Keratinocyte (primary cell): Measurements from ENCODE around the gene CCBE1. TPM values are rescaled to one million over a fixed set of nuclear protein-coding genes. Genes with fewer than 3 reads are reported as not detected.
"Not testable (repeated sequence)": the region's sequence is repeated elsewhere in the genome, so short reads cannot be mapped to it uniquely, and the experiment has no call there.

Experiments
- DNase-seq: peaks from one replicate; pipeline ENCODE4 v3.0.0-alpha.2; 2011; ENCODE audit warnings: low read depth, missing footprints, low spot score
- FAIRE-seq: peaks from 2 replicates; lab custom pipeline; 2011; peaks lifted over from hg19 to GRCh38; lab: Jason Lieb, UNC
- H2AFZ ChIP-seq: 2 replicates; pipeline ENCODE4 v1.6.0; 2012; ENCODE audit warnings: low read length, control low read depth, inconsistent platforms; ENCODE audit not compliant: control insufficient read depth
- H3K27ac ChIP-seq: 2 replicates; pipeline ENCODE4 v1.5.1; 2011; ENCODE audit warnings: low read length; ENCODE audit not compliant: control insufficient read depth, insufficient read depth
- H3K27me3 ChIP-seq: 3 replicates; pipeline ENCODE4 v1.6.0; 2011; ENCODE audit warnings: low read length; ENCODE audit not compliant: control insufficient read depth, insufficient read depth; ENCODE audit errors: extremely low read depth
- H3K36me3 ChIP-seq, 2 experiments: 2 replicates in 1 of 2; 3 replicates in 1 of 2; pipeline ENCODE4 v1.5.1; 2011; ENCODE audit warnings: low read length in 2 of 2, mild to moderate bottlenecking in 1 of 2; ENCODE audit not compliant: control insufficient read depth in 2 of 2, insufficient read depth in 2 of 2; ENCODE audit errors: extremely low read depth in 1 of 2
- H3K4me1 ChIP-seq: 3 replicates; pipeline ENCODE4 v1.5.1; 2011; ENCODE audit warnings: low read length; ENCODE audit not compliant: control insufficient read depth, insufficient read depth; ENCODE audit errors: extremely low read depth
- H3K4me2 ChIP-seq: 3 replicates; pipeline ENCODE4 v1.6.0; 2011; ENCODE audit warnings: low read depth, low read length; ENCODE audit not compliant: control insufficient read depth, insufficient read depth; ENCODE audit errors: extremely low read depth
- H3K4me3 ChIP-seq, 3 experiments: fragments of 200-600 bp in 1 of 3; sonication (generic) in 1 of 3; 2 replicates in 2 of 3; 3 replicates in 1 of 3; pipeline ENCODE4 v1.5.1; 2011 to 2016; ENCODE audit warnings: low read length in 3 of 3, mild to moderate bottlenecking in 3 of 3, control low read depth in 2 of 3, inconsistent platforms in 1 of 3, low read depth in 1 of 3, mixed read lengths in 1 of 3, mixed run types in 1 of 3, moderate library complexity in 1 of 3; ENCODE audit not compliant: control insufficient read depth in 2 of 3, insufficient read depth in 2 of 3; ENCODE audit errors: extremely low read depth in 1 of 3
- H3K79me2 ChIP-seq: 2 replicates; pipeline ENCODE4 v1.6.0; 2012; ENCODE audit warnings: low read length; ENCODE audit not compliant: control insufficient read depth, insufficient read depth
- H3K9ac ChIP-seq: 3 replicates; pipeline ENCODE4 v1.6.0; 2011; ENCODE audit warnings: low read length; ENCODE audit not compliant: control insufficient read depth, insufficient read depth; ENCODE audit errors: extremely low read depth
- H3K9me1 ChIP-seq: 3 replicates; pipeline ENCODE4 v1.6.0; 2011; ENCODE audit warnings: low read length; ENCODE audit not compliant: control insufficient read depth, insufficient read depth; ENCODE audit errors: extremely low read depth
- H3K9me3 ChIP-seq: 2 replicates; pipeline ENCODE4 v1.5.1; 2012; ENCODE audit warnings: low read depth, low read length; ENCODE audit not compliant: control insufficient read depth
- H4K20me1 ChIP-seq: 3 replicates; pipeline ENCODE4 v1.6.0; 2011; ENCODE audit warnings: low read length; ENCODE audit not compliant: control insufficient read depth, insufficient read depth; ENCODE audit errors: extremely low read depth
- EZH2 ChIP-seq: IDR thresholded peaks from one replicate; pipeline ENCODE4 v1.6.1; 2012; ENCODE audit warnings: inconsistent platforms, mild to moderate bottlenecking, low read length, moderate library complexity
- dilution Hi-C: fragments of 300-500 bp; cut with MboI; formaldehyde crosslinking; loops from one replicate; pipeline ENCODE4 v1.7.0; 2020; ENCODE audit warnings: low sequenced_read_pairs; ENCODE audit not compliant: extremely low pct_ligation_motif_present
- polyA plus RNA-seq, 5 experiments: library from polyadenylated mRNA; depleted of rRNA in 3 of 5; stranded (reverse) in 3 of 5; stranded (forward) in 1 of 5; unstranded in 1 of 5; fragments of >200 nt; gene quantifications; 1 replicate in 1 of 5; 2 replicates in 3 of 5; 3 replicates in 1 of 5; pipeline versions ENCODE4 v1.2.1 to v1.2.3, GENCODE V29; 2011 to 2012; ENCODE audit warnings: missing spikeins in 2 of 5, low read depth in 1 of 5, low replicate concordance in 1 of 5
- TF ChIP-seq, protein P1 (sequence below), 3 experiments: IDR thresholded peaks in 1 of 3; conservative IDR thresholded peaks in 1 of 3; optimal IDR thresholded peaks in 1 of 3; 2 replicates in 2 of 3; 3 replicates in 1 of 3; pipeline versions ENCODE3 to v1.5.1; 2011; ENCODE audit warnings: low read length in 3 of 3, mild to moderate bottlenecking in 3 of 3, moderate library complexity in 2 of 3, control low read depth in 1 of 3, inconsistent platforms in 1 of 3; ENCODE audit not compliant: insufficient read depth in 2 of 3; ENCODE audit errors: extremely low read depth in 1 of 3

CCBE1 gene
- polyA plus RNA-seq, 1 donor (not counting 4 experiments of a cell fraction or from before 2014, with no cell fraction given), result 20.1 TPM

DNA sequence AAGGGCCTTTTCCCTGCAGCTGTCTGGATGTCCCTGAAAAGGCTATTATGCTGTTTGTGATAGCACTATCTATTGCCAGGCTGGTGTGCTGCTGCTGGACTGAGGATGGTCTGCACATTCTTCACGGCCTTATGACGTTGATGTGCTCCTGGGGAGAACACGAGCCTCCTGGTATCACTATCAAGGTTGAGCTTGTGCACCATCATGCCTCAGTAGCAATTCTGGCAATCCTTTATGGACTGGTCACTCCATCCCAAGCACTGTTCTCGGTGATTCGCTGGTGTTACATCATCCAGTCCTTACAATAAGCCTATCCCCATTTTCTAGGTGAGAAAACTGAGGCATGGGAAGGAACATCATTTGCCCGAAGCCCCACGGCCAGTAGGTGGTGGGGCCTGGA lies 18.2 kb upstream of the CCBE1 start:
- H3K9me1 ChIP-seq, result no peaks in the 10 kb centered on the region
- FAIRE-seq, result peak; percentile 9
- dilution Hi-C loops, result no loop called here

DNA sequence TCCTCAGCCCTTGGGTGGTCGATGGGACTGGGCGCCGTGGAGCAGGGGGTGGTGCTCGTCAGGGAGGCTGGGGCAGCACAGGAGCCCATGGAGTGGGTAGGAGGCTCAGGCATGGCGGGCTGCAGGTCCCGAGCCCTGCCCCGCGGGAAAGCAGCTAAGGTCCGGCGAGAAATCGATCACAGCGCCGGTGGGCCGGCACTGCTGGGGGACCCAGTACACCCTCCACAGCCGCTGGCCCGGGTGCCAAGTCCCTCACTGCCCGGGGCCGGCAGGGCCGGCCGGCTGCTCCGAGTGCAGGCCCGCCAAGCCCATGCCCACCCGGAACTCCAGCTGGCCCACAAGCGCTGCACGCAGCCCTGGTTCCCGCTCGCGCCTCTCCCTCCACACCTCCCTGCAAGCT lies 16.9 kb upstream of the CCBE1 start:
- H3K9me1 ChIP-seq, H2AFZ ChIP-seq, H3K36me3 ChIP-seq, H4K20me1 ChIP-seq, H3K9ac ChIP-seq, H3K4me2 ChIP-seq, H3K9me3 ChIP-seq, H3K4me3 ChIP-seq, H3K27ac ChIP-seq, DNase-seq, H3K27me3 ChIP-seq, H3K79me2 ChIP-seq, FAIRE-seq, dilution Hi-C loops: not testable (repeated sequence)
- peaks cover 47% of the 10 kb centered on the region for H3K4me1 ChIP-seq

More for the DNA sequence above, 18.2 kb upstream of the CCBE1 start:
- no peaks in the 10 kb centered on the region for H3K79me2 ChIP-seq
- no peak overlapping the region for H3K4me3 ChIP-seq
- no peak overlapping the region for H3K9ac ChIP-seq
- no peak for DNase-seq
- peak overlapping the region; percentile 43 for H3K4me2 ChIP-seq
- H3K27ac ChIP-seq, result peak overlapping the region; percentile 50
- H3K4me1 ChIP-seq, result peaks cover 56% of the 10 kb centered on the region
- no peaks in the 10 kb centered on the region for H3K27me3 ChIP-seq
- H3K36me3 ChIP-seq, result no peaks in the 10 kb centered on the region
- H2AFZ ChIP-seq, result no peak overlapping the region
- H3K9me3 ChIP-seq, result no peaks in the 10 kb centered on the region
- no peaks in the 10 kb centered on the region for H4K20me1 ChIP-seq
- no peak for TF ChIP-seq EZH2
- TF ChIP-seq, protein P1, sequence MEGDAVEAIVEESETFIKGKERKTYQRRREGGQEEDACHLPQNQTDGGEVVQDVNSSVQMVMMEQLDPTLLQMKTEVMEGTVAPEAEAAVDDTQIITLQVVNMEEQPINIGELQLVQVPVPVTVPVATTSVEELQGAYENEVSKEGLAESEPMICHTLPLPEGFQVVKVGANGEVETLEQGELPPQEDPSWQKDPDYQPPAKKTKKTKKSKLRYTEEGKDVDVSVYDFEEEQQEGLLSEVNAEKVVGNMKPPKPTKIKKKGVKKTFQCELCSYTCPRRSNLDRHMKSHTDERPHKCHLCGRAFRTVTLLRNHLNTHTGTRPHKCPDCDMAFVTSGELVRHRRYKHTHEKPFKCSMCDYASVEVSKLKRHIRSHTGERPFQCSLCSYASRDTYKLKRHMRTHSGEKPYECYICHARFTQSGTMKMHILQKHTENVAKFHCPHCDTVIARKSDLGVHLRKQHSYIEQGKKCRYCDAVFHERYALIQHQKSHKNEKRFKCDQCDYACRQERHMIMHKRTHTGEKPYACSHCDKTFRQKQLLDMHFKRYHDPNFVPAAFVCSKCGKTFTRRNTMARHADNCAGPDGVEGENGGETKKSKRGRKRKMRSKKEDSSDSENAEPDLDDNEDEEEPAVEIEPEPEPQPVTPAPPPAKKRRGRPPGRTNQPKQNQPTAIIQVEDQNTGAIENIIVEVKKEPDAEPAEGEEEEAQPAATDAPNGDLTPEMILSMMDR (optimal IDR thresholded peaks at IDR 0.05 in 1 of 3, IDR thresholded peaks at IDR 0.05 in 1 of 3, conservative IDR thresholded peaks at IDR 0.05 in 1 of 3; ENCODE audit: extremely low read depth in 1 of 3, insufficient read depth in 2 of 3, low read length in 3 of 3), result no peak

DNA sequence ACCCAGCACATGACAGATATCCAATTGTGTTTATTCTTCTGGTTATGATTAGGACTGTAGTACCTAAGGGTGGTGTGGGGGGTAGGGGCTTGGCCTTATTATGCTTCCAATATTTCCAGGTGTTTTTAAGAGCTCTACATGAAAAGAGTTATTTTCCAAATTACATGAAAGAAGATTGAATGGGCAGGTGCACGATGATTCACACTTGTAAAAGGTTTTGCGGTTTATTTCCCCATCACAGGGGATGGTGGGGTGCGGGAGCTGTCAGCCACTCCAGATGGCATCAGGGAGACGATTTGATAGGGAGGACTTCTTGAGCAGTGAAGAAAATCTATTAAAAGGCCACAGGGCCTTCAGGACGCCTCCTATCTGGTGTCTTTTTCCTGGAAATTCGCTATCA lies 15.1 kb upstream of the CCBE1 start:
- no peak for DNase-seq
- Histone ChIP-seq H4K20me1 (no peaks in the 10 kb centered on the region), H3K27ac (no peak overlapping the region), H2AFZ (no peak overlapping the region), H3K9ac (no peak overlapping the region), H3K9me1 (no peaks in the 10 kb centered on the region), H3K36me3 (no peaks in the 10 kb centered on the region), H3K4me2 (peak overlapping the region; percentile 24), H3K4me3 (no peak overlapping the region), H3K4me1 (peaks cover 30% of the 10 kb centered on the region), H3K27me3 (no peaks in the 10 kb centered on the region), H3K79me2 (no peaks in the 10 kb centered on the region), H3K9me3 (no peaks in the 10 kb centered on the region)
- no peak for FAIRE-seq
- dilution Hi-C loops, result no loop called here
- TF ChIP-seq, protein P1 (optimal IDR thresholded peaks at IDR 0.05 in 1 of 3, IDR thresholded peaks at IDR 0.05 in 1 of 3, conservative IDR thresholded peaks at IDR 0.05 in 1 of 3; ENCODE audit: extremely low read depth in 1 of 3, insufficient read depth in 2 of 3, low read length in 3 of 3), result no peak
- no peak for TF ChIP-seq EZH2
